Right lobe of liver (tissue), 6 donors: ENCODE measurements around the gene BMP8A. TPM values are rescaled to one million over a fixed set of nuclear protein-coding genes. Genes with fewer than 3 reads are reported as not detected.
"Not testable (repeated sequence)": the region's sequence is repeated elsewhere in the genome, so short reads cannot be mapped to it uniquely, and the experiment has no call there.

Source experiments
- ATAC-seq, 4 donors: fragments of 200-7000 bp; cut with Tn5 transposase; one replicate each; pipeline ENCODE4 v1.9.1; 2020; ENCODE audit warnings: mild to moderate bottlenecking in 4 of 4, moderate library complexity in 4 of 4
- DNase-seq, 3 donors: peaks; one replicate each; pipeline ENCODE4 v3.0.0-alpha.2; 2020
- H3K27ac ChIP-seq, 3 donors: fragments of 200-600 bp; one replicate each; pipeline ENCODE4 v1.8.0; 2022
- H3K27me3 ChIP-seq, 2 donors: fragments of 200-600 bp; one replicate each; pipeline ENCODE4 v1.8.0; 2022
- H3K36me3 ChIP-seq, 4 donors: fragments of 200-600 bp; sonication (generic) in 1 of 4; one replicate each; pipeline versions ENCODE4 v1.5.1 to v1.8.0; 2017 to 2022; ENCODE audit warnings: control low read depth in 1 of 4
- H3K4me1 ChIP-seq, 4 donors: fragments of 200-600 bp; sonication (generic) in 1 of 4; one replicate each; pipeline versions ENCODE4 v1.5.1 to v1.8.0; 2017 to 2022; ENCODE audit warnings: control low read depth in 1 of 4
- H3K4me3 ChIP-seq, 3 donors: fragments of 200-600 bp; one replicate each; pipeline ENCODE4 v1.8.0; 2022
- H3K9me3 ChIP-seq, 4 donors: fragments of 200-600 bp; sonication (generic) in 1 of 4; one replicate each; pipeline versions ENCODE4 v1.5.1 to v1.8.0; 2017 to 2022; ENCODE audit warnings: control low read depth in 1 of 4
- POLR2A ChIP-seq: fragments of 450-650 bp; IDR thresholded peaks from one replicate; pipeline ENCODE4 v1.6.1; 2017; ENCODE audit warnings: antibody characterized with exemption, mild to moderate bottlenecking
- WGBS: methylation state at CpG from one replicate; pipeline ENCODE4 v1.1.6; 2018; ENCODE audit warnings: low coverage, low lambda C conversion rate; ENCODE audit not compliant: insufficient coverage; ENCODE audit errors: missing lambda C conversion rate; 5-methylcytosine and 5-hydroxymethylcytosine counted together
- intact Hi-C, 2 donors: fragments of 100-400 bp; cut with DNase I; formaldehyde crosslinking; loops; one replicate each; pipeline versions ENCODE4 v1.11.2 to v1.14.1; 2022
- total RNA-seq, 6 experiments: library from RNA; depleted of rRNA in 2 of 6; stranded (reverse); fragments of >200 nt in 2 of 6; fragmentation: NEBNext Ultra II Directional in 3 of 6; extraction: Animal tissue kit (Norgen Biotek cat#: 25700) in 3 of 6; gene quantifications; one replicate each; pipeline versions ENCODE4 v1.1.0 to v1.2.4, GENCODE V29; 2016 to 2023
- TF ChIP-seq, protein P1 (sequence below), 4 donors: fragments of 200-600 bp in 3 of 4; fragments of 450-650 bp in 1 of 4; IDR thresholded peaks; one replicate each; pipeline versions ENCODE4 v1.5.1 to v1.8.0; 2016 to 2022; ENCODE audit warnings: antibody characterized with exemption in 4 of 4, mild to moderate bottlenecking in 2 of 4
- donor health status: DM: no; HTN: yes; CAD: no.
- donor health status: DM: no; HTN: no; CAD: no.
- donor health status: DM: no; HTN: no; CAD: no.
- donor health status: DM: no; HTN: yes; CAD: no.
- donor health status: DM: no; HTN: yes; CAD: no.

Gene BMP8A
- total RNA-seq, 6 experiments from 2014 or later: 0.18 to 0.80 TPM; not detected in 4

- Histone ChIP-seq H3K4me3 (no peak overlapping the region), H3K27ac (no peak overlapping the region), H3K27me3 (no peaks in the 10 kb centered on the region), H3K4me1 (no peaks in the 10 kb centered on the region), H3K9me3 (no peaks in the 10 kb centered on the region), H3K36me3 (no peaks in the 10 kb centered on the region)
- intact Hi-C loops: no loop called here
- WGBS: 50% methylated on average over 2 of the region's 5 CpGs
- DNase-seq (no peak), ATAC-seq (peak in 1 of 4 donors; percentile 6)
- no peak for TF ChIP-seq POLR2A
- TF ChIP-seq, protein P1, sequence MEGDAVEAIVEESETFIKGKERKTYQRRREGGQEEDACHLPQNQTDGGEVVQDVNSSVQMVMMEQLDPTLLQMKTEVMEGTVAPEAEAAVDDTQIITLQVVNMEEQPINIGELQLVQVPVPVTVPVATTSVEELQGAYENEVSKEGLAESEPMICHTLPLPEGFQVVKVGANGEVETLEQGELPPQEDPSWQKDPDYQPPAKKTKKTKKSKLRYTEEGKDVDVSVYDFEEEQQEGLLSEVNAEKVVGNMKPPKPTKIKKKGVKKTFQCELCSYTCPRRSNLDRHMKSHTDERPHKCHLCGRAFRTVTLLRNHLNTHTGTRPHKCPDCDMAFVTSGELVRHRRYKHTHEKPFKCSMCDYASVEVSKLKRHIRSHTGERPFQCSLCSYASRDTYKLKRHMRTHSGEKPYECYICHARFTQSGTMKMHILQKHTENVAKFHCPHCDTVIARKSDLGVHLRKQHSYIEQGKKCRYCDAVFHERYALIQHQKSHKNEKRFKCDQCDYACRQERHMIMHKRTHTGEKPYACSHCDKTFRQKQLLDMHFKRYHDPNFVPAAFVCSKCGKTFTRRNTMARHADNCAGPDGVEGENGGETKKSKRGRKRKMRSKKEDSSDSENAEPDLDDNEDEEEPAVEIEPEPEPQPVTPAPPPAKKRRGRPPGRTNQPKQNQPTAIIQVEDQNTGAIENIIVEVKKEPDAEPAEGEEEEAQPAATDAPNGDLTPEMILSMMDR (IDR thresholded peaks at IDR 0.05): no peak
These were observed 6.1 kb downstream of the BMP8A start for GRCh38 chr1:39497585-39497984.

- H3K4me1 ChIP-seq, H3K4me3 ChIP-seq, H3K9me3 ChIP-seq, H3K27me3 ChIP-seq, H3K36me3 ChIP-seq, intact Hi-C loops, H3K27ac ChIP-seq, ATAC-seq, DNase-seq: not testable (repeated sequence)
- WGBS: 76% methylated on average over 5 of the region's 9 CpGs
These were observed 6.8 kb downstream of the BMP8A start for GRCh38 chr1:39498096-39498710.

- H3K9me3 ChIP-seq, H3K27me3 ChIP-seq, intact Hi-C loops, H3K4me3 ChIP-seq, H3K36me3 ChIP-seq, ATAC-seq, H3K4me1 ChIP-seq, DNase-seq, H3K27ac ChIP-seq: not testable (repeated sequence)
- no CpG with 5 or more reads among the region's 15 CpGs for WGBS
These were observed 7.4 kb downstream of the BMP8A start for GRCh38 chr1:39498821-39499220.

DNA sequence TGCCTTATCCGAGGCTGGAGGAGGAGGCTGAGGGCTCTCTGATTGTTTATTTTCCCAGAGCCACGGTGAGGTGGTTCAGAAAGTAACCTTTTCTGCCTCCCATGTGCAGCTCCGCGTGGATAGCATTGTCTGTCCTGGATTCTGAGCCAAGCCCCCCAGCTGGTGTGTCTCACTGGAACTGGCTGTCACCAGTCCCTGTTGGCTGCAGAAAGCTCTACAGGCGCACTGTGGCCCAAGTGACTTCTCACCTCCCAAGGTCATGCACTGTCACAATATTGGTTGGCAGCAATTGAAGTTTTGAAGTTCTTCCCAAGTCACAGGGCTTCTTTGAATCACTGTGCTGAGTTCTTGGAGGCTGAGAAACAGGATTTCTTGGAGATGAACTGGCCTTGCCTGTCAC, 8.2 kb downstream of the BMP8A start:
- no peaks in the 10 kb centered on the region for H3K4me1 ChIP-seq
- no peak overlapping the region for H3K4me3 ChIP-seq
- TF ChIP-seq, protein P1 (IDR thresholded peaks at IDR 0.05): no peak
- TF ChIP-seq POLR2A: no peak
- no peaks in the 10 kb centered on the region for H3K27me3 ChIP-seq
- 20% methylated on average over 1 of the region's 5 CpGs for WGBS
- H3K27ac ChIP-seq: no peak overlapping the region
- no peak for DNase-seq
- no peaks in the 10 kb centered on the region for H3K36me3 ChIP-seq
- ATAC-seq: peak; percentile 21 to 71 (median 28)
- intact Hi-C loops: no loop called here
- no peaks in the 10 kb centered on the region for H3K9me3 ChIP-seq

DNA sequence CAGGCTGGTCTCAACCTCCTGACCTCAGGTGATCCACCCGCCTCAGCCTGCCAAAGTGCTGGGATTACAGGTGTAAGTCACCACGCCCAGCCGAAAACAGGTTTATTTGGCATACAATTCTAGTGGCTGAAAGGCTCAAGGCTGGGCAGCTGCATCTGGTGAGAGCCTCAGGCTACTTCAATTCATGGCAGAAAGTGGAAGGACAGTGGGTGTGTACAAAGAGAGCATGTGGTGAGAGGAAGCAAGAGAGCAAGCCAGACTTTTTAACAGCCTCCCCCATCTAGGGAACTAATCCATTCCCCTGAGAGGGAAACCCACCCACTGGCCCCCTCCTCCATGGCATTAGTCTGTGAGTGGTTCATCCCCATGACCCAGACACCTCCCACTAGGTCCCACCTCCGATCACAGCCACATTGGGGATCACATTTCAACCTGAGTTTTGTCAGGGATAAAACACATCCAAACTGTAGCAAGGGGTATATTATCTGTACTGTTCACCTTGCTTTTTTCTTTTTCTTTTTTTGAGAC, 9.5 kb downstream of the BMP8A start:
- Histone ChIP-seq H3K36me3 (no peaks in the 10 kb centered on the region), H3K27ac (no peak overlapping the region), H3K4me3 (no peak overlapping the region), H3K27me3 (no peaks in the 10 kb centered on the region), H3K9me3 (no peaks in the 10 kb centered on the region), H3K4me1 (no peaks in the 10 kb centered on the region)
- no peak for DNase-seq
- TF ChIP-seq, protein P1 (IDR thresholded peaks at IDR 0.05): no peak
- no peak for TF ChIP-seq POLR2A
- WGBS: 89% methylated on average over 3 of the region's 4 CpGs
- intact Hi-C loops: no loop called here
- ATAC-seq: no peak
